K562 (cell line): Measurements from ENCODE around the gene HP. TPM values are rescaled to one million over a fixed set of nuclear protein-coding genes. Genes with fewer than 3 reads are reported as not detected.

ENCODE experiments used
- BRD4 ChIP-seq: fragments of 200-600 bp; sonication (generic); IDR thresholded peaks from 2 replicates; pipeline ENCODE4 v1.6.1; 2017; ENCODE audit warnings: inconsistent platforms
- C11orf30 ChIP-seq: fragments of 450-650 bp; IDR thresholded peaks from 2 replicates; pipeline ENCODE4 v1.6.1; 2016; ENCODE audit warnings: low read depth, mild to moderate bottlenecking
- CSDE1 ChIP-seq, 2 experiments: fragments of 450-650 bp; IDR thresholded peaks; 2 replicates each; pipeline ENCODE4 v1.6.1; 2016; ENCODE audit warnings: mild to moderate bottlenecking in 1 of 2
- FOXK2 ChIP-seq, 2 experiments: fragments of 450-650 bp; IDR thresholded peaks in 1 of 2; conservative IDR thresholded peaks in 1 of 2; 2 replicates each; pipeline ENCODE4 v1.6.1; 2016; ENCODE audit warnings: low read depth in 2 of 2, mild to moderate bottlenecking in 1 of 2
- JUN ChIP-seq, 2 experiments: sonication (generic) in 1 of 2; formaldehyde crosslinking in 1 of 2; IDR thresholded peaks; 2 replicates each; pipeline versions ENCODE4 v1.6.1 to v1.8.0; 2012 to 2022; ENCODE audit warnings: borderline replicate concordance in 2 of 2, mild to moderate bottlenecking in 2 of 2, improper control_type of control experiment in 1 of 2, low read depth in 1 of 2, low read length in 1 of 2, missing genetic modification reagents in 1 of 2
- KLF16 ChIP-seq: IDR thresholded peaks from 2 replicates; pipeline ENCODE4 v1.6.1; 2016; ENCODE audit warnings: antibody characterized with exemption
- LCOR ChIP-seq: sonication (generic); formaldehyde crosslinking; IDR thresholded peaks from 2 replicates; pipeline ENCODE4 v1.8.0; 2022; ENCODE audit warnings: mild to moderate bottlenecking, missing genetic modification reagents
- MEIS2 ChIP-seq: fragments of 450-650 bp; IDR thresholded peaks from 2 replicates; pipeline ENCODE4 v1.6.1; 2014; ENCODE audit warnings: mild to moderate bottlenecking; ENCODE audit not compliant: partially characterized antibody
- POLR2A ChIP-seq: fragments of 450-650 bp; conservative IDR thresholded peaks from 2 replicates; pipeline ENCODE4 v1.6.1; 2016
- POLR2H ChIP-seq: IDR thresholded peaks from 2 replicates; pipeline ENCODE4 v1.6.1; 2016; ENCODE audit warnings: missing genetic modification characterization, low read depth, mild to moderate bottlenecking, control low read depth, missing compliant biosample characterization, moderate library complexity
- POU5F1 ChIP-seq: fragments of 150-350 bp; IDR thresholded peaks from 2 replicates; pipeline ENCODE4 v1.6.1; 2014; ENCODE audit warnings: borderline replicate concordance, low read length, low read depth, mild to moderate bottlenecking; ENCODE audit not compliant: partially characterized antibody
- PYGO2 ChIP-seq: fragments of 450-650 bp; IDR thresholded peaks from 2 replicates; pipeline ENCODE4 v1.6.1; 2016; ENCODE audit warnings: mild to moderate bottlenecking, missing genetic modification characterization, moderate library complexity, missing compliant biosample characterization
- SAP30 ChIP-seq: fragments of 200-600 bp; sonication (generic); IDR thresholded peaks from 2 replicates; pipeline ENCODE4 v1.6.1; 2012; ENCODE audit warnings: borderline replicate concordance, low read depth, mild to moderate bottlenecking, moderate library complexity, low read length, control low read depth, inconsistent platforms; ENCODE audit not compliant: insufficient read depth, poor library complexity, severe bottlenecking
- SPI1 ChIP-seq: IDR thresholded peaks from 2 replicates; pipeline ENCODE4 v1.6.1; 2011; ENCODE audit warnings: low read depth, low read length, control low read depth, borderline replicate concordance
- TOE1 ChIP-seq, 2 experiments: fragments of 450-650 bp in 1 of 2; sonication (generic) in 1 of 2; formaldehyde crosslinking in 1 of 2; IDR thresholded peaks; 2 replicates each; pipeline versions ENCODE4 v1.7.1 to v1.8.0; 2016 to 2022; ENCODE audit warnings: borderline replicate concordance in 2 of 2, mild to moderate bottlenecking in 2 of 2, antibody characterized with exemption in 1 of 2, inconsistent platforms in 1 of 2, low read depth in 1 of 2, missing genetic modification reagents in 1 of 2, moderate library complexity in 1 of 2
- TRIM24 ChIP-seq, 2 experiments: fragments of 450-650 bp; IDR thresholded peaks; 2 replicates each; pipeline ENCODE4 v1.6.1; 2016
- ZNF384 ChIP-seq: IDR thresholded peaks from 2 replicates; pipeline ENCODE4 v1.6.1; 2012; ENCODE audit warnings: low read depth, low read length, improper control_type of control experiment
- polyA plus RNA-seq, 8 experiments: library from polyadenylated mRNA; depleted of rRNA in 4 of 8; stranded (reverse) in 5 of 8; unstranded in 3 of 8; fragments of >200 nt; fragmentation: Nextera tagmentation in 2 of 8; fragmentation: Illumina TruSeq in 1 of 8; extraction: Ambion mirVana in 2 of 8; extraction: Trizol in 1 of 8; gene quantifications; 2 replicates each; pipeline versions ENCODE4 v1.2.1 to v1.2.3, GENCODE V29; 2011 to 2014; ENCODE audit warnings: inconsistent platforms in 1 of 8, missing spikeins in 1 of 8
- total RNA-seq, 7 experiments: library from RNA; depleted of rRNA in 6 of 7; stranded (reverse); fragments of >200 nt in 6 of 7; fragmentation: Illumina TruSeq in 2 of 7; extraction: Trizol in 2 of 7; gene quantifications; 2 replicates each; pipeline versions ENCODE4 v1.2.1 to v1.2.3, GENCODE V29; 2011 to 2021; ENCODE audit warnings: low replicate concordance in 1 of 7
- TF ChIP-seq, protein P1 (sequence below), 2 experiments: fragments of 450-650 bp in 1 of 2; sonication (generic) in 1 of 2; formaldehyde crosslinking; conservative IDR thresholded peaks; 2 replicates each; pipeline versions ENCODE4 v1.4.0 to v1.8.1; 2020 to 2022; ENCODE audit warnings: mild to moderate bottlenecking in 1 of 2, missing genetic modification reagents in 1 of 2
- TF ChIP-seq, protein P2 (sequence below): fragments of 450-650 bp; IDR thresholded peaks from 2 replicates; pipeline ENCODE4 v1.6.1; 2016; ENCODE audit warnings: borderline replicate concordance
- TF ChIP-seq, protein P3 (sequence below): fragments of 450-650 bp; IDR thresholded peaks from 2 replicates; pipeline ENCODE4 v1.6.1; 2017; ENCODE audit warnings: antibody characterized with exemption, mild to moderate bottlenecking

Gene HP
- total and polyA plus RNA-seq, 9 of the 15 experiments (the other 6 are each of a cell fraction or from before 2014, with no cell fraction given) = 0.04 to 8.7 TPM; not detected in 7

DNA sequence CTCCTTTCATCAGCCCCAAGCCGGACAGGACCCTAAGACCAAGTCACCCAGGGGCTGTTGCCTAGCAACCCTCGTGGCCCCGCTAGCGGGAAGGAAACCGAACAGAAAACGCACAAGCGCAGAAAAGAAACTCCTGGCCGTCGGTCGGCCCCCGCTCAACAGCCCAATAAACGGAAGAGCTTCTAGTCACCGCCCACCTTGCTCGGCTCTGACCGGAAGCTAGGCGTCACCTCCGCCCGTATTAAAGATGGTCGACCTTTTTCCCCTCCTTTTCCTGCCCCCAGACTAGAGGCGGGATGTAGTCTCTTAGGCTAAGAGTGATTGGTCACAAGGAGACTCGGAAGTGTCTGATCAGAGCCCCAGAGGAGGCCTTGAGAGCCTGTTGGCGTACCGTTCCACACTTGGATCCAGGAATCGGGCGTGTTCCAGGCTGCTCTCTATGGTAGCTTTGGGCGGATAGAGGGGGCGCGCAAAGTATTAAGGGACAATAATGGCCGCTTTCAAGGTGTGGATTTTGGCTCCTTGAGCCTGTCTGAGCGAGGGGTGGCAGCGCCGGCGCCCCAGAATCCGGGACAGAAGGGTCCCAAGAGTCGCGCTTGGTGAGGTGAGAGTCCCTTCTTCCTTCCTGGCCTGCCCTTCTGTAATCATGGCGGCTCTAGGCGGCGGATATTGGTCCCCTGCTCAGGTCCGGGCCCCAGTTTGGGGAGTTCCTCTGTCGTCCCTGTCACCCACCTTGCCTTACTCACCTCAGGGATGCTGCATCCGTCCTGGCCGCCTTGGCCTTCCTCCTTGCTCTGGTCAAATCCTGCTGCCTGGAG, 39.4 kb downstream of the HP start, which contains the start of the genes DHX38 and TXNL4B (continued):
- TF ChIP-seq, protein P1, sequence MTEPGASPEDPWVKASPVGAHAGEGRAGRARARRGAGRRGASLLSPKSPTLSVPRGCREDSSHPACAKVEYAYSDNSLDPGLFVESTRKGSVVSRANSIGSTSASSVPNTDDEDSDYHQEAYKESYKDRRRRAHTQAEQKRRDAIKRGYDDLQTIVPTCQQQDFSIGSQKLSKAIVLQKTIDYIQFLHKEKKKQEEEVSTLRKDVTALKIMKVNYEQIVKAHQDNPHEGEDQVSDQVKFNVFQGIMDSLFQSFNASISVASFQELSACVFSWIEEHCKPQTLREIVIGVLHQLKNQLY (CRISPR knock-in tag; conservative IDR thresholded peaks at IDR 0.05) = no peak
- TF ChIP-seq, protein P2, sequence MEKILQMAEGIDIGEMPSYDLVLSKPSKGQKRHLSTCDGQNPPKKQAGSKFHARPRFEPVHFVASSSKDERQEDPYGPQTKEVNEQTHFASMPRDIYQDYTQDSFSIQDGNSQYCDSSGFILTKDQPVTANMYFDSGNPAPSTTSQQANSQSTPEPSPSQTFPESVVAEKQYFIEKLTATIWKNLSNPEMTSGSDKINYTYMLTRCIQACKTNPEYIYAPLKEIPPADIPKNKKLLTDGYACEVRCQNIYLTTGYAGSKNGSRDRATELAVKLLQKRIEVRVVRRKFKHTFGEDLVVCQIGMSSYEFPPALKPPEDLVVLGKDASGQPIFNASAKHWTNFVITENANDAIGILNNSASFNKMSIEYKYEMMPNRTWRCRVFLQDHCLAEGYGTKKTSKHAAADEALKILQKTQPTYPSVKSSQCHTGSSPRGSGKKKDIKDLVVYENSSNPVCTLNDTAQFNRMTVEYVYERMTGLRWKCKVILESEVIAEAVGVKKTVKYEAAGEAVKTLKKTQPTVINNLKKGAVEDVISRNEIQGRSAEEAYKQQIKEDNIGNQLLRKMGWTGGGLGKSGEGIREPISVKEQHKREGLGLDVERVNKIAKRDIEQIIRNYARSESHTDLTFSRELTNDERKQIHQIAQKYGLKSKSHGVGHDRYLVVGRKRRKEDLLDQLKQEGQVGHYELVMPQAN = no peak; the same call in 1 of the 2 replicates
- no peak for TF ChIP-seq TRIM24 (IDR thresholded peaks at IDR 0.05)
- no peak; the same call in 1 of the 2 replicates for TF ChIP-seq JUN (IDR thresholded peaks at IDR 0.05; ENCODE audit: borderline replicate concordance, low read depth, low read length)
- no peak for TF ChIP-seq JUN (CRISPR knock-in tag; IDR thresholded peaks at IDR 0.05; ENCODE audit: borderline replicate concordance)
- TF ChIP-seq POLR2H (tag) = peak; percentile 82
- TF ChIP-seq PYGO2 (tag) = no peak
- peak; percentile 94 for TF ChIP-seq C11orf30
- TF ChIP-seq POLR2A = peak; percentile 86
- TF ChIP-seq POU5F1 = no peak
- no peak for TF ChIP-seq KLF16
- no peak for TF ChIP-seq LCOR (CRISPR knock-in tag)
- peak; percentile 79 for TF ChIP-seq MEIS2
- TF ChIP-seq BRD4 = no peak
- TF ChIP-seq SPI1 = peak; percentile 65
- TF ChIP-seq, protein P3, sequence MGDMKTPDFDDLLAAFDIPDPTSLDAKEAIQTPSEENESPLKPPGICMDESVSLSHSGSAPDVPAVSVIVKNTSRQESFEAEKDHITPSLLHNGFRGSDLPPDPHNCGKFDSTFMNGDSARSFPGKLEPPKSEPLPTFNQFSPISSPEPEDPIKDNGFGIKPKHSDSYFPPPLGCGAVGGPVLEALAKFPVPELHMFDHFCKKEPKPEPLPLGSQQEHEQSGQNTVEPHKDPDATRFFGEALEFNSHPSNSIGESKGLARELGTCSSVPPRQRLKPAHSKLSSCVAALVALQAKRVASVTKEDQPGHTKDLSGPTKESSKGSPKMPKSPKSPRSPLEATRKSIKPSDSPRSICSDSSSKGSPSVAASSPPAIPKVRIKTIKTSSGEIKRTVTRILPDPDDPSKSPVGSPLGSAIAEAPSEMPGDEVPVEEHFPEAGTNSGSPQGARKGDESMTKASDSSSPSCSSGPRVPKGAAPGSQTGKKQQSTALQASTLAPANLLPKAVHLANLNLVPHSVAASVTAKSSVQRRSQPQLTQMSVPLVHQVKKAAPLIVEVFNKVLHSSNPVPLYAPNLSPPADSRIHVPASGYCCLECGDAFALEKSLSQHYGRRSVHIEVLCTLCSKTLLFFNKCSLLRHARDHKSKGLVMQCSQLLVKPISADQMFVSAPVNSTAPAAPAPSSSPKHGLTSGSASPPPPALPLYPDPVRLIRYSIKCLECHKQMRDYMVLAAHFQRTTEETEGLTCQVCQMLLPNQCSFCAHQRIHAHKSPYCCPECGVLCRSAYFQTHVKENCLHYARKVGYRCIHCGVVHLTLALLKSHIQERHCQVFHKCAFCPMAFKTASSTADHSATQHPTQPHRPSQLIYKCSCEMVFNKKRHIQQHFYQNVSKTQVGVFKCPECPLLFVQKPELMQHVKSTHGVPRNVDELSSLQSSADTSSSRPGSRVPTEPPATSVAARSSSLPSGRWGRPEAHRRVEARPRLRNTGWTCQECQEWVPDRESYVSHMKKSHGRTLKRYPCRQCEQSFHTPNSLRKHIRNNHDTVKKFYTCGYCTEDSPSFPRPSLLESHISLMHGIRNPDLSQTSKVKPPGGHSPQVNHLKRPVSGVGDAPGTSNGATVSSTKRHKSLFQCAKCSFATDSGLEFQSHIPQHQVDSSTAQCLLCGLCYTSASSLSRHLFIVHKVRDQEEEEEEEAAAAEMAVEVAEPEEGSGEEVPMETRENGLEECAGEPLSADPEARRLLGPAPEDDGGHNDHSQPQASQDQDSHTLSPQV = no peak
- peak; percentile 71 to 81; a peak in 3 of 4 replicates for TF ChIP-seq FOXK2 (conservative IDR thresholded peaks at IDR 0.05 in 1 of 2, IDR thresholded peaks at IDR 0.05 in 1 of 2; ENCODE audit: low read depth in 2 of 2)
- peak in 1 of 2 experiments; percentile 71; a peak in 1 of 4 replicates for TF ChIP-seq CSDE1 (IDR thresholded peaks at IDR 0.05)
- no peak for TF ChIP-seq ZNF384
- TF ChIP-seq SAP30 = peak; percentile 71
- 0 out of 2 replicates have a peak, but pooled peaks have one; percentile 21 for TF ChIP-seq TOE1 (IDR thresholded peaks at IDR 0.05; ENCODE audit: borderline replicate concordance)
- TF ChIP-seq TOE1 (CRISPR knock-in tag; IDR thresholded peaks at IDR 0.05; ENCODE audit: borderline replicate concordance, low read depth) = no peak
